Inflammatory macrophage treated with lipopolysaccharide for 4 hours (primary cell): ENCODE results near the gene SPDYE1.
"Not testable (repeated sequence)": the region's sequence is repeated elsewhere in the genome, so short reads cannot be mapped to it uniquely, and the experiment has no call there.

Source experiments
- DNase-seq: peaks from one replicate; pipeline ENCODE4 v3.0.0-alpha.2; 2020

The SPDYE1 gene

GRCh38 chr7:43994681-43995080, 3.0 kb upstream of the SPDYE1 start:
- not testable (repeated sequence) for DNase-seq

DNA sequence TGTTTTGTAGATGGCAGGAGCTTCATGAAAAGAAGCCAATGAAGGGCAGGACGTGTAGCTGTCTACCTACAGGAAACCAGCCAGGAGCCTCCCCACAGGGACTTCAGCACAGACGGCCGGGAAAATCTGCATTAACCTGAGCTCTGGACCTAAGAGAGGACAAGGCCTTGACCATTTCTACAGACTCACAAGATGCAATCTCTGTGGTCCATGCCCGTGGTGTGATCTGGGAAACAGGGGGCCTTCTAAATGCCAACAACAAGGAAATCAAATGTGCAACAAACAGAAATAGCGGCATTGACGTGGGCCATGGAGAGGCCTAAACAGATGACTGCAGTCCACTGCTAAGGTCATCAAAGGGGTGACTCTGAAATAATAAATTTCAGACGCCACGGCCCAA, 14.4 kb downstream of the SPDYE1 start:
- DNase-seq: not testable (repeated sequence)

- DNase-seq: not testable (repeated sequence)
Observed at GRCh38 chr7:44015090-44015489, 17.4 kb downstream of the SPDYE1 start.

DNA sequence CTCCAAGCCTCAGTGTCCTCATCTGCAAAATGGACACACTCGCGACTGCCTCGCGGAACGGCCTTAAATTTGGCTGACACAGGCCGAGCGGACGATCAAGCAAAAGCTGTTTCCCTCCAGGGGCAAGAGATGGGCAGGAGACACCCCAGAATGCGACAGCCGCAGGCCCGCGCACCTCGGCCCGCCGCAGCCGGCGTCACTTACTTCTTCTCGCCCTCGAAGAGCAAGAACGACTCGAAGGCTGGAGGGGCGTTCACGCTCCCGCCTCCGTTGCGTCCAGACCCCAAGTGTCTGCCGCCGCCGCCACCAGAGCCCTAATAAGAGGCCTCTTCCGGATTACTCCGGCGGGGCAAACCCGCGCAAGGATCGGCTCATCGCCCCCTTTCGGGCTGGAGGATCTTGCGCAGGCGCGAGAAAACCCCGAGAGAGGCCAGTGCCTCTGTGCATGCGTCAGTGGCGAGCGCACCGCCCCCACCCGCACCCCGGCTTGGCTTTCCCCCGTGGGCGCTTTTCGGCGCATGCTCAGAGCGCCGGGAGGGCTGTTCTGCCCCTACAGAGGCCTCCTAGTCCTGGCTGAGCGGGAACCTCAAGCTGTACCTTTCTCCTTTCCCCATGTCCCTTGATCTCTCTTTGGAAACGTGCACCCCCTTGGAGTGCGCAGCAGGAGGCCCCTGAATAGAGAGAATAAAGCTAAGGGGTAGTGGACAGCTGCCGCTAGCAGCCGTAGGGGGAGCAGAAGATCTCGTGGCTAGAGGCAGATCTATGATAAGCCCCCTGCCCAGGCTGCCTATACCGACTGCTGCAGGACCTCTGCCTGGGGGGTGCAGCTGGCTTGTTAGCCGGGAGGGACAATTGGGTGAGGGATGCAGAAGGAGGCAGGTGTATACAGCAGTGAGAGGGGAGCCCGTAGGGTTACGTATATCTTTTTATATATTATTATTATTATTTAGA, 21.4 kb downstream of the SPDYE1 start:
- peak; percentile 97 for DNase-seq

DNA sequence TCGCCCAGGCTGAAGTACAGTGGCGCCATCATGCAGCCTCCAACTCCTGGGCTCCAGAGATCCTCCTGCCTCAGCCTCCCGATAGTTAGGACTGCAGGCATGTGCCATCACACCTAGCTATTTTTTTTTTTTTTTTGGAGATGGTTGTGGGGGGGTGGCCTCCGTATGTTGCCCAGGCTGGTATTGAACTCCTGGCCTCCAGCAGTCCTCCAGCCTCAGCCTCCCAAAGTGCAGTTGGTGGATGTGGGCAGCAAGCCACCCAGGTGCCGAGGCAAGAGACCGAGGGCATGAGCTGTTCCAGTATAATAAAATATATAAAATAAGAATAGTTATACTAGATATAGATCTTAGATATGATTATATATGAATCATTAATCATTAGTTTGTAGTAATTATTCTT, 22.1 kb downstream of the SPDYE1 start:
- DNase-seq: not testable (repeated sequence)

DNA sequence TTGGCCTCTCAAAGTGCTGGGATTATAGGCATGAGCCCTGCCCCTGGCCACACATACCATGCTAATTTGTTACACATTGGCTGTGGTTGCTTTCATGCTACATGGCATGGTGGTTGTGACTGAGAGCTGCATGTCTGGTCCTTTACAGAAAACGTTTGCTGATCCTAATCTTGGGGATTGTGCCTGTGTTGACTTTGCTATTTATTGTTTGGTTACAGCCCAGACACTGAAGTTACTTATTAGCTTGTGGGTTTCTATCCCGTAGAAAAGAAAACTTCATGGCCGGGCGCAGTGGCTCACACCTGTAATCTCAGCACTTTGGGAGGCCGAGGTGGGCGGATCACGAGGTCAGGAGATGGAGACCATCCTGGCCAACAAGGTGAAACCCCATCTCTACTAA, 24.4 kb downstream of the SPDYE1 start:
- not testable (repeated sequence) for DNase-seq

DNA sequence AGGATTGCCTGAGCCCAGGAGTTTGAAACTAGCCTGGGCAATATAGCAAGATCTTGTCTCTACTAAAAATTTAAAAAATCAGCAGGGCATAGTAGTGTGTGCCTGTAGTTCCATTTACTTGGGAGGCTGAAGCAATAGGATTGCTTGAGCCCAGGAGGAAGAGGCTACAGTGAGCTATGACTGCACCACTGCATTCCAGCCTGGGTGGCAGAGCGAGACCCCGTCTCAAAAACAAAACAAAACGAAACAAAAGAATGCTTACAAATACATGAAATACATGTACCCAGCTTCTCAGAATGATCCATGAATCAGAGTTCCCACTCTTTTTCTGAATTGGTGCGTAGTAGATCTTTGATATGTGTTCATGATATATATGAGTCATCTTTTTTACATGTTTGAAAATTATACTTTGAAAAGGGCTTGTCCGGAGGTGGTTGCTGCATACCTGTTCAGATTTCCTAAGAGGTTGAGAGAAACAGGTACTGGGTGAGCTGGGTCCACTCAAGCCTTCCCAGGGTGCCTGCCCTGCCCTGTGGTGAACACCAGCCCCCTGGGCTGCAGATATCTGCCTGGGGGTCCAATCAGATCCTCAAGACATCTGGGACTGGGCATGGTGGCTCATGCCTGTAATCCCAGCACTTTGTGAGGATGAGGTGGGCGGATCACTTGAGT, 25.2 kb downstream of the SPDYE1 start:
- not testable (repeated sequence) for DNase-seq

DNA sequence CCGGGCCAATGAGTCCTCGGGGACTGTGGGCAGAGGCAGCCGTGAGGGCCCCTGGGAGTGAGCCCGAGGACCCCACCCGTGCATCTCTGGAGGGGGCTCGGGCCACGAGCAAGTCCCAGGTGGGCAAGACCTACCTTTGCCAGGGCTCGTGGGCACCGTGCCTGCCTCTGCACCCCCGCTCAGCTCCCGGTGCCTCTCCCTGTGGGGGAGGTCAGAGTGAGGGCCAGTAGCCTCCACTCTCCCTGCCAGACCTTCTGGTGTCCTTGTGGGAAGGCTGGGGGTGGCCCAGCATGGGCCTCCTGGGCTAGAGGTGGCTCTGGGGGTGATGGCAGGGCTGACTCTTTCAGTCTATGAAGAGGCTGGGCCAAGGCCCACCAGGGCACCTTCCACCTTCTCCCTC, 31.7 kb downstream of the SPDYE1 start:
- DNase-seq: not testable (repeated sequence)

DNA sequence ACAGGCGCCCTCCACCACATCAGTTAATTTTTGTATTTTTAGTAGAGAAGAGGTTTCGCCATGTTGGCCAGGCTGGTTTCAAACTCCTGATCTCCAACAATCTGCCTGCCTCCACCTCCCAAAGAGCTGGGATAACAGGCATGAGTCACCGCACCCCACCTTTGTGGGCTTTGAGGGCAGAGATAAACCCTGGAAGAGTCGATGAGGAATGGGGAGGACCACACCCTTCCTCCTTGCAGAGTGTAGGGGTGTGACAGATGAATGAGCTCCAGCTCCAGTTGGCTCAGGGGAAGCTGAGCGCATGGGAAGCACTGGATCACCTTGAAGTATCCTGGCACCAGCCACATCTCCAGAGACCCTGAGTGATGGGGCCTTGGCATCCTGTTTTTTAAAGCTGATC, 32.3 kb downstream of the SPDYE1 start:
- not testable (repeated sequence) for DNase-seq

GRCh38 chr7:44031319-44031718, 33.6 kb downstream of the SPDYE1 start:
- not testable (repeated sequence) for DNase-seq

DNA sequence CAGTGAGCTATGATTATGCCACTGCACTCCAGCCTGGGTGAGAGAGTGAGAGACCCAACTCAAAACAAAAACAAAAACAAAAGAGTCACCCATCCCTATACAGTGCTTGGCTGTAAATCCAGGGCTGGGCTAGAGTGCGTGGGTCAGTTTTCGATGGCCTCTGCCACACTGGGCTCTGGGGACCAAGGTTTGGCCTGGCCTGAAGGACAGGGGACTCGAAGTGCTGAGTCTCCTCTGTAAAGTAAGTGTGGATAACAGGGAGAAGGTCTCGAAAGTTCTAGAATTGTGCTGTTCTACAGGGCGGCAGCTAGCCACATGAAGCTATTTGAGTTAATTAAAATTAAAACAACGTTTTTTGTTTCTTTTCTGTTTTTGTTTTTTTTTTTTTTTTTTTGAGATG, 34.3 kb downstream of the SPDYE1 start:
- DNase-seq: not testable (repeated sequence)

GRCh38 chr7:44033971-44034844, 36.5 kb downstream of the SPDYE1 start:
- DNase-seq: not testable (repeated sequence)

DNA sequence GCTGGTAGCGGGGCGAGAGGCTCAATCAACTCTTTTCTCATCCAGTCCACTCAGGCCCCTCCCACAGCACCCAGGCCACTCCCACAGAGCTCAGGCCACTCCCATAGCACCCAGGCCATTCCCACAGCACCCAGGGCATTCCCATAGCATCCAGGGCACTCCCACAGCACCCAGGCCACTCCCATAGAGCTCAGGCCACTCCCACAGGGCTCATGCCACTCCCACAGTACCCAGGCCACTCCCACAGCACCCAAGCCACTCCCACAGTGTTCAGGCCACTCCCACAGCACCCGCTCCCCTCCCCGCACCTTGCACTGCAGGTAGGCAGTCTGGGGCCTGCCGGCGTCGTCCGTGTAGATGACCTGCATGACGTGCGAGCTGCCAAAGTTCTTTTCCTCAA, 38.7 kb downstream of the SPDYE1 start:
- peak; percentile 55 for DNase-seq

DNA sequence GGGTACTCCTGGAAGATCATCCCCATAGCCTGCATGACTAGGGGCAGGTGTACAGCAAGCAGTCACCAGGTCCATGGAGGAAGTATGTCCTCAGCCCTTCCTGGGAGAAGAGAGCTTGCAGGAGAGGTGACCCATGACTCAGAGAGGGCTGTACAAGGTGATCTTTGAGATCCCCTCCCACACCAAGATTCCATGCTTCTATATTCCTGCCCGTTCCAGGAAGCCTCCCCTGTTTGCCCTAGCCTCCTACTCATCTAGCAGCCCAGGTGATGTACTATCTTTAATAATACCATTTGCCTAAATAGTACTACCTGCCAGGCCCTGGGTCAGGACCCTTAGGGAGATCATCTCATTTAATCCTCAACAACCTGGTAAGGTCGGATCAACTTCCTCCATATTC, 40.3 kb downstream of the SPDYE1 start:
- DNase-seq: not testable (repeated sequence)

- DNase-seq: not testable (repeated sequence)
Observed at GRCh38 chr7:44038553-44038952, 40.9 kb downstream of the SPDYE1 start.

DNA sequence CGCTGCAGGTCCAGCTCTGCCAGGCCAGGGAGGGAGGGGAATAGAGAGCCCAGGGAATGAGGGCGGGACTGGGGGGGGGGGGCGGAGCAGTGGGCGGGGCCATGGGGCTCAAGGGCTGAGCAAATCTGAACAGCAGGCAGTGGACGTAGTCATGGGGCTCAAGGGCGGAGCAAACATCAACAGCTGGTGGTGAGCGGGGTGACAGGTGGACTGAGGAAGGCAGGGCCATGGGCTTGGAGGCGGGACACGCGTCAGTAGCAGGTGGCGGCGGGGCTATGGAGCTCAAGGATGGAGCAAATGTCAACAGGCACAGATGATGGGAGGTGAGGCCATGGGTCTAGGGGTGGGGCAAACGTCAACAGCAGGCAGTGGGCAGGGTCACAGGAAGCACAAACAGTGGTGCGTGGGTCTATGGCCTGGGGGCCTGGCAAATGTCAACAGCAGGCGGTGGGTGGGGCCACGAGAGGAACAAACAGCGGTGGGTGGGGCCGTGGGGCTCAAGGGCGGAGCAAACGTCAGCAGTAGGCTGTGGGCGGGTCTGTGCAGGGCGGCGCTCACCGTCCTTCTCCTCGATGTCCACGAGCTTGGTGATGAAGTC, 41.4 kb downstream of the SPDYE1 start:
- peak; percentile 91 for DNase-seq

DNA sequence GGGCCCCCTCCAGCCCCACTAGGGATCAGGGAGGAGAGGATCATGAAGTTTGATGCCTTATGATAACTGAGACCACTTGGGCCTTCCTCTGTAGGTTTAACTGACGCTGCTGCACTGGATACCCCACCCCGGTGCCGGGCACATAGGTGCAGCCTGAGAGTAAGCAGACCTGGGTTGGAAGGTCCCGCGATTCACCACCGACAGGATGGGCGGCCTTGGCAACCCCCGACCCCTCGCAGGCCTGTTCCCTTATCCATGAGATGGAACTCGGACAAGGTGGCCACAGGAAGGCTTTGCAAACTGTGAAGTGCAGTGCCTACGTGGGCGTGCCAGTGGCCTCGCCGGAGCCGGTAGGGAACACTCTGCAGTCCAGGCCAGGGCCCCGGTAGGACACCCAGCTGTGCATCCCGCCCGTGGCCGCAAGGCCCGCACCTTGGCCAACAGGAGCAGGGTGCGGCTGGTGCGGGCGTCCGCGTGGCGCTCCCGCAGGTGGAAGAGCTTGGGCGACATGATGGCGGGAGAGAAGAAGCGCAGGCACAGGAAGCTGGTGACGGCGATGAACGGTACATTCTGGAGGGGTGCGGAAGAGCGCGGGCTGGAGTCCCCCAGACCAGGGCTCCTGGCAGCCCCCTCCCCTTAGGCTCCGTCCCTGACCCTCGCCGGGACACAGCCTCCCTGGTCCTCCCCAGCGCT, 42.2 kb downstream of the SPDYE1 start:
- not testable (repeated sequence) for DNase-seq

GRCh38 chr7:44040493-44040891, 42.8 kb downstream of the SPDYE1 start:
- DNase-seq: not testable (repeated sequence)

GRCh38 chr7:44042221-44042620, 44.5 kb downstream of the SPDYE1 start:
- DNase-seq: no peak

DNA sequence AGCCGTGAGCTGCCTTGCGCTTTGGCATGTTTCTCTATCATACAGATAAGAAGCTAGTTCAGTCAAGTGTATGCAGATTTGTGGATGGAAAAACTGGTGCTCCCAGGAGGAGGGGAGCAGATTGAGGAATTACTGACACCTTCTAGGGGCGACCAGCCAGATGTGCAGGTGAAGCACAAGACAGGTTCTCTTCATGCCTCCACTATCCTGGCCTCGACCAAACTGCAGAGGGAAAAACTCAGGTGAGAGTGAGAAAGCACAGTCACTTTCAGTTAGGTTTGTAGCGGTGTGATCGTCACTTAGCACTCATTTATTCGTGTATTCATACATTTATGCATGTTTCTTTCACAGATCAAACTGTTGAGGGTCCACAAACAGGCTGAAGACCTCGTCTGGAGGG, 46.2 kb downstream of the SPDYE1 start:
- no peak for DNase-seq

DNA sequence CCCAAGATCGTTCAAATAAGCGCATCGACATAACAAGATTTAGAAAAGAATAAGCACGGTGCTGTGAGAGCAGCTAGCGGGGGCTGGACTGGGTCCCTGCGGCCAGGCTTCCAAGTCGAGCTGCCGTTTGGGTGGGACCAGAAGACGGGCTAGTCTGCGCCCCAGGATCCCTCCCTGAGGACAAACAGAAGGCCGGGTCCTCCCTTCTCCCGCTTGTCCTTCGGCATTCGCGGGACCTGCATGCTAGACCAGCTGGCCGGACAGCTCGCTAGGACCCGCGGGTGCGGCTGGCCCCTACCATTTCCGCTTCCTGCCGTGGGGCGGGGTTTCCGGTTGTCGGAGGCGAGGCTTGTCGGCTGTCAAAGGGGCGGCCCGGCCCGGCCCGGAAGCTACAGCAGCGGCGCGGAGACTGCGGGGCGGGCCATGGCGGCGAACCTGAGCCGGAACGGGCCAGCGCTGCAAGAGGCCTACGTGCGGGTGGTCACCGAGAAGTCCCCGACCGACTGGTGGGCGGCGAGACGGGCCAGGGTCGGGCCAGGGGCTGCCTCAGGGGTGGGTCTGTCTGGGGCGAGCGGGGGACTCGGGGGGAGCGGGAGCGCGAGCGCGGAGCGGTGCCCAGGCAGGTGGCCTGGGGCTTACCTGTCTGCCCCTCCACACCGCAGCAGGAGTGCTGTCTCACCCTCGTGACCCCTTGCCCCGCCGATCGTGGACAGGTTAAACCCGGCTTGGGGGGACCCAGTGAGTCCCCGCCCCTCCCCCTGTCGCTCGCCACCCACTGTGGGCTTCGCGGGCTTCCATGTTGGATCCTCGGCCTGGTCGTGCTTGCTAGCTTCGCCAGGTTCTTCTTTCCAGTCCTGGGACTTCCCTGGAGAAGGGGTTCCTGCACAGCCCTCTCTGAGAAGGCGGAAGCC, 46.9 kb downstream of the SPDYE1 start, which contains the start of gene DBNL:
Gene DBNL (plus strand): TSS at position 388 of the 911 bp plus-strand sequence. CDS start 36 bp downstream, at position 424.
- DNase-seq: peak; percentile 93
